ENCODE measurements around the gene ATP11A.

DNA sequence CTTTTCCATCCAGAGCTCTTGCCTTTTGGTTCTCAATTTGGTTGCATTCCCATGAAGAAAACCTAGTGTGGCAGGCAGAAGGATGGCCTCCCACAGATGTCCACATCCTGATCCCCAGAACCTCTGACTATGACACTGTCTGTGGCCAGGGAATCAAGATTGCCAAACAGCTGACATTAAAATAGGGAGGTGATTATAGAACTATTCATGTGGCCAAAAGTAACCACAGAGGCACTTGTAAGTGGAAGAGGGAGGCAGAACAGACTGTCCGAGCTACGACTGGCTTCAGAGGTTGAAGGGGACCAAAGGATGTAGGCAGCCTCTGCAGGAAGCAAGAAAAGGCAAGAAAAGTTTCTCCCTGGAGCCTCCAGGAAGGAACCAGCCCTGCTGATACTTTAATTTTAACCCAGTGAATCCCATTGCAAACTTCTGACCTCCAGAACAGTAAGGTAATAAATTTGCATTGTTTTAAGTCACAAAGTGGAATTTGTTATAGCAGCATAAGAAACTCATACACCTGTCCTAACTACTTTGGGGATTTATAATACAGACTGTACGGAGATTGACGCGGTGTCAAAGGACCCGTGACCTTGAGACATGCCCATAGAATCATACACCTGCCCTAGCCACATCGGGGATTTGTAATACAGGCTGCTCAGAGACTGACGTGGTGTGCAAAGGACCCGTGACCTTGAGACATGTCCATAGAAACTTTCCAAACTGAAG lies 106.5 kb downstream of the ATP11A start:
- TF ChIP-seq, protein P1, sequence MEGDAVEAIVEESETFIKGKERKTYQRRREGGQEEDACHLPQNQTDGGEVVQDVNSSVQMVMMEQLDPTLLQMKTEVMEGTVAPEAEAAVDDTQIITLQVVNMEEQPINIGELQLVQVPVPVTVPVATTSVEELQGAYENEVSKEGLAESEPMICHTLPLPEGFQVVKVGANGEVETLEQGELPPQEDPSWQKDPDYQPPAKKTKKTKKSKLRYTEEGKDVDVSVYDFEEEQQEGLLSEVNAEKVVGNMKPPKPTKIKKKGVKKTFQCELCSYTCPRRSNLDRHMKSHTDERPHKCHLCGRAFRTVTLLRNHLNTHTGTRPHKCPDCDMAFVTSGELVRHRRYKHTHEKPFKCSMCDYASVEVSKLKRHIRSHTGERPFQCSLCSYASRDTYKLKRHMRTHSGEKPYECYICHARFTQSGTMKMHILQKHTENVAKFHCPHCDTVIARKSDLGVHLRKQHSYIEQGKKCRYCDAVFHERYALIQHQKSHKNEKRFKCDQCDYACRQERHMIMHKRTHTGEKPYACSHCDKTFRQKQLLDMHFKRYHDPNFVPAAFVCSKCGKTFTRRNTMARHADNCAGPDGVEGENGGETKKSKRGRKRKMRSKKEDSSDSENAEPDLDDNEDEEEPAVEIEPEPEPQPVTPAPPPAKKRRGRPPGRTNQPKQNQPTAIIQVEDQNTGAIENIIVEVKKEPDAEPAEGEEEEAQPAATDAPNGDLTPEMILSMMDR (conservative IDR thresholded peaks at IDR 0.05; ENCODE audit: low read depth in 2 of 2), result no peak
- no peak for TF ChIP-seq EZH2 (IDR thresholded peaks at IDR 0.05; ENCODE audit: low read depth, unreplicated experiment)

Data from GM23338 (cell line).